Activated CD8-positive, alpha-beta memory T cell treated with anti-CD3 and anti-CD28 coated beads for 4 hours (primary cell): ENCODE measurements around the gene GAS7.

ENCODE experiments used
- DNase-seq, 2 donors: peaks; one replicate each; pipeline ENCODE4 v3.0.0-alpha.2; 2020; ENCODE audit warnings: low read depth in 2 of 2

Gene GAS7

DNA sequence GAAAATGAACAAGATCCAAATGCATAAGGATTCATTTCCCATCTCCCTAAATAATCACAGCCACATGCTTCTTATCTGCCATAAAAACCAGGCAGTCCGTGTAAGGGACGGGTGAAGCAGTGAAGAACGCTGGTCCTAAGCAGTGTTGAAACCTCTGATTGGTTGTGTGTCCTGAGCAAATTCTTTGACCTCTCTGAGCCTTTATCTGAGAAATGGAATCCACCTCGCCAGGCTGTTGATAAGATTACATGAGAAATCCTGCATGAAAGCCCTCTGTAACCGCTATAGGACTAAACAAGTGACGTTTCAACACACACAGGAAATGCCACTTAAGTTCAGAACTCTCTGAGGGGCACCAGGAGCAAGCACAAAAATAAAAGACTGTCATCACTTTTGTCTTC, 26.8 kb downstream of the GAS7 start:
- no peak for DNase-seq

DNA sequence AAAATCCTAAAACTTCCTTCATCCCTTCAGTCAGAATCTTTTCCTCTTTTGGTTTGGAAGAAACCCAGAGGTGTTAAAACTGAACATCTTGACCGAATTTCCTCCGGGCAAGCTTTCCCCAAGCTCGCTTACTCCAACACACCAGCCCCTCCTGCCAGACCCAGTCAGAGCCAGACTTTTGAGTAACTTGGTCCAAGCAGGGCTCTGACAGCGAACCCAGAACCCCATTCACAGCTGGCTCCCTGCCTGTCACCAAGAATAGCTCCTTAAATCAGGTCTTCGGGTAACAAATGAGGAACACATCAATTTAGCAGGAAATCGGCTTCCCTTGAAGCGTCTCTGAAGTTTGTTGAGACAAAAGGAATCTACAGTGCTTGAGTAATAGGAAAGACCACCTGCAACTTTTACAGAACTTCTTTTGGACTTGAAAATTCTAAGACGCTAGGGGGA, 27.3 kb downstream of the GAS7 start:
- no peak for DNase-seq

DNA sequence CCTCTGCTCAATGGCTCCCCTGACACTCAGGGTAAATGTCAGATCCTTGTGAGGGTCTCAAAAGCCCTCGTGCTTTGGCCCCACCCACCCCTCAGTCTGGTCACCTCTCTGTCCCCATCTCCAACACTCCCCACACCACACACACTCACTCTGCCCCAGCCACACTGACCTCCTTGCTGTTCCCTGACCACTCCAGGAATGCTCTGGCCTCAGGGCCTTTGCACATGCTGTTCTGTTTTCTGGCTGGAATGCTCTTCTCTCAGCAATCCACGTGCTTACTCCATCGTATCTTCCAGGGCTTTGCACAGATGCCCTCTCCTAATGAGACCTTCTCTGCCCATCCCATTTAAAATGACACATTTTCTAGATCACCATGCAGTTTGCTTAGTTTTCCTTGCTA, 28.2 kb downstream of the GAS7 start:
- DNase-seq: no peak

DNA sequence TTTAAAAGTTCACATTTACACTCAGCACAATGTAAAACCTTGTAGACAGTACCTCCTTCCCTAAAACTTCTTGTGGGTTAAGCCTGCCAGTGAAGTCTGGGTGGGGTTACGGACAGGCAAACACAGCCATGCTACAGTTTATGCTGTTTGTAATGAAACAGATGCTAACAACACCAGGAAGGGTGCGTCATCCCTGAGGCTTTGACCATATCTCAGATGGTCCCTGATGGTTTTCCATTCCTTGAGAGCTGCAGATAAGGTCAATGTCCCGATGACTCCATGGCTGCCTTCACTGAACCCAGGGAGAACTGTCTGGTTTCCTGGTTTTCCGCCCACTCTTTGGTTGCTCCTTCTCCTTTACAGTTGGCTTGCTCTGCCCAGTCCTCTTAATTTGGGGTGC, 29.1 kb downstream of the GAS7 start:
- DNase-seq: no peak

DNA sequence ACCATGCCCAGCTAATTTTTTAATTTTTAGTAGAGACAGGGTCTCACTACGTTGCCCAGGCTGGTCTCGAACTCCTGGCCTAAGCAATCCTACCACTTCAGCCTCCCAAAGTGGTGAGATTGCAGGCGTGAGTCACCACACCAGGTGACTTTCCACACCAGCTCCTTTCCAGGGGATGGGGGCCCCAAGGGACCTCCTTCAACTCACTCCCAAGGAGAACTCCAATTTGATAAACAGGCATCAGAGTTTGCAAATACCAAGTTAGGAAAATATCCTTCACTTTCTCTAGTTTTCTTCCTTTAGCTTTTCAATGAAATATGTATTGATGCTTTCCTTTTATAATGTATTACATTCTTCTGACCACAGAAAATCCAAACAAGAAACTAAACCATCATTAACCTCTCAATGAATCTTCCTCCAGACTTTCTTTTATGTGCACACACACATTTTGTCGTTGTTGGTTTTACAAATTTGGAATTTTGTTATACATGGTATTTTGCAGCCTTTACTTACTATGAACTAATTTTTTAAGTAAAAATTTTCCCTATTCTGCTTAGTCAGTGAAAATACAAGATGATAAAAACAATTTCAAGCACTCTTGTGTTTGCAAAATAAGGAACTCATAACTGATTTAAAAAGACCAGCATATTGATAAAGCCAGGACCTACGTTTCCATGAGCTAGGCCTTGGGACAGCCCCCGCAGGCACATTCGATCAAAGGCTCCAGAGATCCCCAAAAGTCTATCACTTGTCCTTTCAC, 32.0 kb downstream of the GAS7 start:
- no peak for DNase-seq

DNA sequence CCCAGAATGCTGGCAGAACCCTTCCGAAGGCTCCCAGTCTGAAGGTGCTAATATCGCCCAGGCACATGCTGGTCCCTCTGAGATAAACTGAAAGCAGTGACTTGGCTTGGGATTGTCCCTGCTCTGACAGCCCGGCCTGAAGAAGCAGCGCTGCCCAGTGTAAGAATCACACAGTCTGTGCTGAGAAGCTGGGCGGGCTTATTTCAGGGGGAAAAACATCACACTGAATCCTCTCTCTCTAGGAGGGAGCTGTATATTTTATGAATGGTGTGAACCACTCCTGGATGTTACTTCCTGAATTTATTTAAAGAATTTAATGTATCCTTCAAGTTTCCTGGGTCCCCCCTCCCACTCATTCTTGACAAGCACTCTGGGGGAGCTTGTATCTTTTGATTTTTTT, 36.3 kb downstream of the GAS7 start:
- DNase-seq: no peak

DNA sequence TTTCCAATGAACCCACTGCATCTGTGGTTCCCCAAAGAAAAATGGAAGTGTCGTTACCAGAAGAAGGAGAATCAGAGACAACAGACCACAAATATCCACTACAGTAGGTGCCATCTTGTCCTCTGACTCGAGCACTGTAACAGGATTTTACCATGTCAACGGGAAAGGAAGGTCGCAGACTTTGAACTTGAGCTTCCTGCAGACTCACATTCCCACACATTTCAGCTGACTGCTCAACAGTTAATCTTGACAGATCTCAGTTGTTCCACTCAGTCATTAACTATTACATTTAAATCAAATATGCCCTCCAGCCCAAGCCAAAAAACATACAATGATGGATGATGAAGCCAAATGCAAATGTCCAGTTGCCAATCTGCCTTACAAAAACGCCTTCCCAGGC, 37.0 kb downstream of the GAS7 start:
- no peak for DNase-seq

DNA sequence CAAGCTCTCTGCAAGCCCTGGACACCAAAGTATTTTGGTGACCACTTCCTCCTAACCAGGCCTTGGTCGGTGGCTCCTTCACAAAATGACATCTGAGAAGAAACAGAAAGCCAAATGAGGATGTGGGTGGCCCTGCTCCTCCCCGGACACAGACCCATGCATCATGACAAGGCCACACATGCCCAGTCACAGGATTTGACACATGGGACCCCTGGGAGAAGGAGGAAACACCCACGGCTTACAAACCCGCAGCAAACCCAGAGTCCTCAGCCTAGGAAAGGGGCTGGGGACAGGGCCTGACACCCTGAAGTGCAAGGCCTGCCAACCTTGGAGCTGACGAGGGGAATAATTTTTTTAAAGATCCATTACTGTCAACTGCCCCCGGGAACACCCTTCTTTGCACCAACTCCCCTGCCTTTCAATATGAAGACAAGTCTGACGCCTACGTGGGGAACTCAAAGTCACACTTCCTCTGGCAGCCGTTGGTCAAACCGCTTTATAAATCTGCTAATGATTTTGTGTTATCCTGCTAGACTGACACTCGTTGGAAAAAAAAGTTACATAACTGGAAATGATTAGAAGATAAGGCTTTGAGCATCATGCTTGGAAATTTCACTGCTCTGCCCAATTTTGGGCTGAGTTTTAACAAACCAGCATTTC, 41.3 kb downstream of the GAS7 start:
- no peak for DNase-seq

DNA sequence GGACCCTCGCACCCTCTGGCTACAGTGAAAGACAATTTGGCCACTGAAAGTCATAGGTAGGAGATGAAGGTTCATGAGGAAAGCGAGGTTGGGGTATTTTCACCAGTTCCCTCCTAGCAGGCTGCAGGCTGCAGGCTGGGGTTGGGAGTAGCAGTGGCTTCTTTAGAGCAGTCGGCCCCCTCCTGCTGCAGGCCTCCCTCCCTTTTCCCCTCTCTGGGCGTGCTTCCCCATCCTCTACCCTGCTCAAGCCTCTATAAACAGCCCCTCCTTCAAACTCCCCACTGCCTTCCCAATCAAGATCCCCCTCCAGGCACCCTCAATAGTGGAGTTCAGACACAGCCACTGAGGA, 41.8 kb downstream of the GAS7 start:
- no peak for DNase-seq

DNA sequence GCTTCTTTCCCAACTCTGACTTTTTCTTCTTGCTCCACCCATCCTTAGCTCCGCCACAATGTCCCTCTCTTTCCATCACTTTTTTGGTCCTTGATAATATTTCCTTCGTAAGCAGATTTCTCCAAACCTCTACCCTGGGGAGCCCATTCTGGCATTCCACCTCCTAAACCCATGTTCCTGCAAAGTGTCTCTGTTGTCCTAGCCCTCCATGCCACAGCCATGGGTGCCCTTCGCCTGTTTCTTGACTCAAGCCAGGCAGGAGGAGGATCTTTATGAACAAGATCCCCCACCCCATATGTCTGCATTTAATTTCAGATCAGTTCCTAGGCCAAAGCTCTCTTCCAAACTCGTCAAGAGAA, 42.4 kb downstream of the GAS7 start:
- DNase-seq: no peak

DNA sequence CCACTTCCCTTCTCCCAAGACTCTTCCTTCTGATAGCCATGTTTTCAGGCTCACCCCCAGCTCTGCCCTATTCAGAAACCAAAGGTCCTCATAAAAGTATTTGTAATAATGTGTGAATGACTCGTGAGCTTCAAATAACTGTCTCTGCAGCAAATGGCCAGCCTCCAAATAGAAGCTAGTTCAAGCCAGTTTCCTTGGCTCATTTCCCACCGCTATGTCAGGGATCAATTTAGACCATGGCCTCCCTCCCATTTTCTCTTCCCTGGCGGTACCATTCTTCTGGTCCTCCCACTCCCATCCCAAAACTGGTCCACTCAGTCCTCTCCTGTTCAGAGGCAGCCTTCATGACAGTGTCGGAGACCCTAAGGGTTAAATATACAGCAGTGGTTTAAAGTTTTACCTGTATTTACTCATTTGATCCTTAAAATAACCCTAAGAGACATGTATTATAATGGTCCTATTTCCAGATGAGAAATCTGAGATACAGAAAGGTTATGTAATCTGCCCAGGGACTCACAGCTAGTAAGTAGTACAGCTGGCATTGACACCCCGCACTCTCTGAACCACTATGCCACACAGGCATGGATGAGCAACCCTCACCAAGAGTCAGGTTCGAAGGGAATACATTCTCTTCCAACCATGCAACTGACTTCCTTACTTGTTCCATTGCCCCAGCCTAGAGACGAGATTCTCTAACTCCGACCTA, 42.9 kb downstream of the GAS7 start:
- no peak for DNase-seq

DNA sequence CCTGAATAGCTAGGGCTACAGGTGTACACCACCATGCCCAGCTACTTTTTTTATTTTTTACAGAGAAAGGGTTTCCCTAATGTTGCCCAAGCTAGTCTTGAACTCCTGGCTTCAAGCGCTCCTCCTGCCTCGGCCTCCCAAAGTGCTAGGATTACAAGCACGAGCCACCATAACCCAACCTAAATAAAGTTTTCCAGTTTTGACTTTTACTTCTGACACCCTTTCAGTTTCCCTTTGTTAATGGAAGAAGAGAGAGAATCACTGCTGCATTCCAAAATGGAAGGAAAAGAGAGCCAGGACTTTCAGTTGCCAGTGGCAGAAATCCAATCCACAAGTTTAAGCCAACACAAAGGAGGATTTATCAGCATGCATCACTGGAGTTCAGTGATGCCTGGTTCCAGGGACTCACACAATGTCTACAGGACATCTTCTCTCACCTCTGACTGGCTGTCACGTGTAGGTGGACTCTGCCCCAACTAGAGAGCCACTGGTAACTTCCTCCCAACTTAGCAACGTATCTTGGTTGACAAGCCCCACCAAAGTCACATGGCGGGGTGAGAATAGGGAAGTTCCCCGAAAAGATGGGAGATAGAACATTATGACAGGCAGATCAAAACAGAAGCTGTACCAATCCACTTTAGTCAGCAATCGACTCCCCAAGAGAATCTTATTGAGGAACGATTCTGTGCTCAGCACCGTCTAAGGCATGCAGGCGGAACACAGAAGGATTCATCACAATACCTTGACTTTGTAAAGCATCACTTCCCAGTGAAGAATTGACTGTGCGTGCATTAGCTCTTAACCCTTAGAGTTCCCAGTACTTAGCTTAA, 46.5 kb downstream of the GAS7 start:
- no peak for DNase-seq

DNA sequence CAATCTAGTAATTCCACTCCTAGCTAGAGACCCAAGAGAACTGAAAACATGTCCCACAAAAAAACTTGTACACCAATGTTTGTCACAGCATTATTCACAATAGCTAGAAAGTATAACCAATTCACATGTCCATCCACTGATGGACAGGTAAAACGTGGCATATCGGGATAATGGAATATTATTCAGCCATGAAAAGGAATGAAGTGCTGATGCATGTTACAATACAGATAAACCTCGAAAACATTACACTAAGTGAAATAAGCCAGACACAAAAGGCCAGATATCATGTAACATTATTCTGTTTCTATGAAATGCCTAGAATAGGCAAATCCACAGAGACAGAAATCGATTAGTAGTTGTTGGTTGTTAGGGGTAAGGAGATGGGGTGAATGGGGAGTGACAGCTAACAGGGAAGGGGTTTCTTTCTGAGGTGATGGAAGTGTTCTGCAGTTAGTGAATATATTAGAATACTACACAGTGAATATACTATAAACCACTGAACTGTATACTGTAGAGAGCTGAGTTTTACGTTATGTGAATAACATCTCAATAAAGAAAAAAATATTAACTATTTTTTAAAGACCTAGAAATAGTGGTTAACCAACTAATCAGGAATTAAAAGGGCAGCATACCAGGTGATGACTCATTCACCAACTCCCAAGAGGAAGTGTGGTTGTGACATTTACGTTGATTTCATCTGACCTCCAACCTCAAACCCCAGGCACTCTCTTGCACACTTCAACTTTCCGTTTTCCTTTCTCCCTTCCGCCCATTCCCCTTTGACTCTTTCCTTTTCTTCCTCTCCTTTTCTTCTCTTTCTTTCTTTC, 48.6 kb downstream of the GAS7 start:
- no peak for DNase-seq

DNA sequence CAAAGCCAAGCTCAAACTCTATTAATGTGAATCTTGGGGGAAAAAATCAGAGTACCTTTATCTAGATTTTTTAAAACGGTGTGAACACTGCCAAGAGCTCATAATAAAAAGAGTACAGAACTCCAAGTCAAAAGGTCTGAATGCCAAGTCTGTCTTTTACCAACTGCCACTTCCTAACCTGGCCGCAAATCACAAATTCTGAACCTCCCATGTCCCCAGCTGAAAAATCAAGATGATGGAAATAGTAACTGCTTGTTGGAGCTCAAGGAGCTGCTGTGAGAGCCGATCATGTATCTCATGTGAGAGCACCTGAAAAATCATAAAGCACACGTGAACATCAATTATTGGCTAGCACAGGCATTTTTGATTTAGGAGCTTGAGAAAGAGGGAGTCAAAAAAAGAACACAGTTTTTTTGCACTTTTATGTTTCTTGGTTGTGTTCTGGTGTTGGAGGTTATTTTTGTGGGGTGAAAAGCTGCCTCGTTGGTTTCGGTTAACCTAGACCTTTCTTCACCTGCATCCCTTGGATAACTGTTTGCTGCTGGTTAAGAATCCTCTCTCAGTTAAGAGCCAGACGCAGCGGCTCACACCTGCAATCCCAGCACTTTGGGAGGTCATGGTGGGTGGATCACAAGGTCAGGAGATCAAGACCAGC, 50.5 kb downstream of the GAS7 start:
- DNase-seq: no peak

DNA sequence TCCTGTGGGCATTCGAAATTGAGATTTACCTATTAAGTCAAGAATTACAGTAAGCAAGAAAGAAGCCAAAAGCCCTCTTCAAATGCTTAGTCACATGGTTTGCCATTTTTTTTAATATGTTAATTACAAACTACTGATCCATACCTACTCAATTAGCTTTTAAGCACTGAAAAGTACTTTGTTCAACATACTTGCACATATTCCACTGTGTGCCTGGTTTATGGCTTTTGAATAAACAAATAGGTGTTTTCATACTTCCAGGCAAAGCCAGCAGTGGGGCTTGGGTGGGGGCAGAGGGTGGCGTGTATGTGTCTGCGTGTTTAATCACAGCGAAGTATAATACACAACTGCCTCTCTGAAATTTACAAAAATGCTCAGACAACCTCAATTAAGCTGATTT, 51.4 kb downstream of the GAS7 start:
- no peak for DNase-seq

DNA sequence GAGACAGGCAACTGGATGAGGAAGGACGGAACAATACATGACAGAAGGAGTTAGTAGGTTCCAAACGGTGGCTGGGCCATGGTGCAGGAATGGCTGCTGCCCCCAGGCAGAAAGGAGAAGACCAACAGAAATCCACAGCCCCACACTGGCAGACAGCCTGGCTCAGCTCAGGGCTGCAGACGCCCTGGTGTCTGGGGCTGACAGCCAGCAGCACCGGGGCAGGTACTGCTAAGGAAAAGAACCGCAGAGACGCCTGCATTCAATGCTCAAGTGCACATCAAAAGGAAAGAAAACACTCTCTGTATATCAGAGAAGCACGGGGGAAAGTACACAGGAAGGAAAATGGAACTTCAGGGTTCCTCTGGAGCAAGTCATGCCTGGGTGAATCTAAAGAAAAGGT, 53.4 kb downstream of the GAS7 start:
- DNase-seq: no peak

DNA sequence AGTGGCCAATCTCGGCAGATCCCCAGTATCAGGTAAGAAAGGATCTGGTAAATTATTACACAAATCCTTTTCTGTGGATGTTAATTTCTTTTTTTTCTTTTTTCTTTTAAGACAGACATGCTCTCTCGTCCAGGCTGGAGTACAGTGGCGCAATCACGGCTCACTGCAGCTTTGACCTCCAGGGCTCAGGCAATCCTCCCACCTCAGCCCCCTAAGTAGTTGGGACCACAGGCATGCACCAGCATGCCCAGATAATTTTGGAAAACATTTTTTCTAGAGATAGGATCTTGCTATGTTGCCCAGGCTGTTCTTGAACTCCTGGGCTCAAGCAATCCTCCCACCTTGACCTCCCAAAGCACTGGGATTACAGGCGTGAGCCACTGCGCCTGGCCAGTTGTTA, 54.0 kb downstream of the GAS7 start:
- DNase-seq: no peak

DNA sequence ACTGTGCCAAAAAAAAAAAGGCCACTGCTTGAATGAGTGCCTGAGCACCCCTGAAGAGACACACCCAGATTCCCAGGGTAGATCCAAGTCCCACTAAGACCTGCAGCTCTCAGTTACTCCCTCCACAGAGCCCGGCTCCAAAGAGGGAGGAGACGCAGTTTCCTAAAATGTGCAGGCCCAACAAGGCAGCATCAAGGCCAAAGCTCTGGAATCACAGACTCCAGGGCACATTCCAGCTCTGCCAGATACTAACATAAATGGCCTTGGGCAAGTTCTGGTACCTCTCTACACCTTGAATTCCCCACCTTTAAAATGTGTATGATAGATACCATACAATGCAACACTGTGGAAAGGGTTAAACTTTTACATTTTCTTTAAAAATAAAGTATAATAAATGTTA, 57.0 kb downstream of the GAS7 start:
- no peak for DNase-seq

DNA sequence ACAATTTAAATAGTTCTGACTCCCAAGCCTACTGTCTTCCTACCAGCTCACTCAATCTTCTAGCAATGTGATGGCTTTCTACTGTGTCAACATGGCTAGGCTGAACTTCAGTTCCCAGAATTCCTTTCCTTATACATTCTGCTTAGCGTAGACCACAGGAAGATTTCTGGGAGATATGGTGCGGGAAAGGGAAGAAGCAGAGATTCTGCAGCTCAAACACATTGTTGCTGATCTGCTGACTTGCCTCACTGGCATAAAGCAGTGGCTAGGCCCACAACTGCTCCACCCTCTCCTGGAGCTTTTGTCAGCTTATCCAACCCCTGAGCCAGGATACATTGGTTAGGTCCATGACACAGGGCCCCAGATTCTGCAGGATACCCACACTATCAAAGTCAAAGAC, 58.8 kb downstream of the GAS7 start:
- no peak for DNase-seq

DNA sequence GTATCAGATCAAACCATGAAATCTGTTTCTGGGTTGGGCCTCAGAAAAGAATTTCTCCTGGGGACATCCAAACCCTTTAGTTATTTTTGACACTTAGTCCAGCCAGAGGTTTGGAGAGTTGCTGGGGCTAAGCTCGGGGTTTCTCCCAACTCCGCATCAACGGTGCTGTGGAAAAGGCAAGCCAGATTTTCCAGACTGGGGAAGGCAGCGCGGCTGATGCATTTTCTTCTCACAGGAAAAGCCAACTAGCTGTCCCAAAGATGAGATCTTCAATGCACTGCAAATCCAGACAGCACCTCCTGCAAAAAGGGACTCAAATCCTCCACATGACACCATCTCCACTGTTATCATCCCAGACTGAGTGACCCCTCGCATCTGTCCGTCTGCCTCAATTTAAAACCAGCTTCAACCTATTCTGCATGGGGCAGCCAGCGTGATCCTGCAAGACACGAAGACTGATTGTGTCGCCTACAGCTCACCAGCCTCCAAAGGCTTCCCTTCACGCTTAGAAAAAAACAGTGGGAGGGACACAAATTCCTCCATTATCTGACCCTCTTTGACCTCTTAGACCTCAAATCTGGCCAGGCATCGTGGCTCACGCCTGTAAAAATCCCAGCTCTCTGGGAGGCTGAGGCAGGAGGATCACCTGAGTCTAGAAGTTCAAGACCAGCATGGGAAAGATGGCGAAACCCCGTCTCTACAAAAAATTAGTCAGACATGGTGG, 62.0 kb downstream of the GAS7 start:
- no peak for DNase-seq
